Upper lobe of left lung (tissue), 4 donors: ENCODE measurements around the gene SLC25A12.

Experiments used
- EP300 ChIP-seq, 4 donors: sonication (generic); formaldehyde crosslinking; IDR thresholded peaks; one replicate each; pipeline ENCODE4 v1.5.1; 2017; ENCODE audit warnings: antibody characterized with exemption in 4 of 4, control low read depth in 2 of 4
- POLR2A ChIP-seq, 4 donors: fragments of 450-650 bp; IDR thresholded peaks; one replicate each; pipeline ENCODE4 v1.5.1; 2016 to 2017; ENCODE audit warnings: antibody characterized with exemption in 4 of 4, mild to moderate bottlenecking in 2 of 4
- POLR2AphosphoS5 ChIP-seq, 2 donors: sonication (generic); formaldehyde crosslinking; IDR thresholded peaks; one replicate each; pipeline ENCODE4 v1.5.1; 2017; ENCODE audit warnings: antibody characterized with exemption in 2 of 2
- TF ChIP-seq, protein P1 (sequence below), 6 experiments: fragments of 450-650 bp in 4 of 6; fragments of 200-600 bp in 2 of 6; sonication (generic) in 2 of 6; IDR thresholded peaks; one replicate each; pipeline ENCODE4 v1.5.1; 2016 to 2019; ENCODE audit warnings: antibody characterized with exemption in 6 of 6

DNA sequence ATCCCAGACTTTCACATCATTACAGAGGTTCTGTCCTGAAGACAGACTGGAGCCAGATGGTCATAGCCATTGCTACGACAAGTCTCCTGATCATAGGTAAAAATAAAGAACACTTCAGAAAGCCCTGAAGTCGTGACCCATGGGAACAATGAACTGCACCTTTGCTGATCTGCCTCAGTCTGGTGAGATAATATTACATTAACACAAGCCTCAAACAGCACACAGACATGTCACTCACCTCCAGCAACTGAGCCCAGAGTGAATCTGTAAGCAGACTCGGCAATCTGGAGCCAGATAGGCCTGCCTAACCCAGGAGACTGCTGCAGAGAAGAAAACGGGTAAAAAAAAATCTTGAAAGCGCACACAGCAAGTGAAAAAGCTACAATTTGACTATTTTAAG lies 79.2 kb downstream of the SLC25A12 start:
- TF ChIP-seq, protein P1, sequence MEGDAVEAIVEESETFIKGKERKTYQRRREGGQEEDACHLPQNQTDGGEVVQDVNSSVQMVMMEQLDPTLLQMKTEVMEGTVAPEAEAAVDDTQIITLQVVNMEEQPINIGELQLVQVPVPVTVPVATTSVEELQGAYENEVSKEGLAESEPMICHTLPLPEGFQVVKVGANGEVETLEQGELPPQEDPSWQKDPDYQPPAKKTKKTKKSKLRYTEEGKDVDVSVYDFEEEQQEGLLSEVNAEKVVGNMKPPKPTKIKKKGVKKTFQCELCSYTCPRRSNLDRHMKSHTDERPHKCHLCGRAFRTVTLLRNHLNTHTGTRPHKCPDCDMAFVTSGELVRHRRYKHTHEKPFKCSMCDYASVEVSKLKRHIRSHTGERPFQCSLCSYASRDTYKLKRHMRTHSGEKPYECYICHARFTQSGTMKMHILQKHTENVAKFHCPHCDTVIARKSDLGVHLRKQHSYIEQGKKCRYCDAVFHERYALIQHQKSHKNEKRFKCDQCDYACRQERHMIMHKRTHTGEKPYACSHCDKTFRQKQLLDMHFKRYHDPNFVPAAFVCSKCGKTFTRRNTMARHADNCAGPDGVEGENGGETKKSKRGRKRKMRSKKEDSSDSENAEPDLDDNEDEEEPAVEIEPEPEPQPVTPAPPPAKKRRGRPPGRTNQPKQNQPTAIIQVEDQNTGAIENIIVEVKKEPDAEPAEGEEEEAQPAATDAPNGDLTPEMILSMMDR (IDR thresholded peaks at IDR 0.05): no peak
- TF ChIP-seq EP300 (IDR thresholded peaks at IDR 0.05): no peak
- TF ChIP-seq POLR2AphosphoS5 (IDR thresholded peaks at IDR 0.05): no peak
- TF ChIP-seq POLR2A (IDR thresholded peaks at IDR 0.05): no peak
